ENCODE results near the gene ZBP1.
A peak's percentile ranks its signal among the peaks of the same experiment; 100 is the strongest.

- TF ChIP-seq CTCF (IDR thresholded peaks at IDR 0.05) (peak; percentile 67 to 73), EP300 (IDR thresholded peaks at IDR 0.05) (no peak)
Measured at GRCh38 chr20:57594092-57594951, 25.9 kb downstream of the ZBP1 start.
